HG03520 (cell line): ENCODE results near the gene ARID5B.

Source experiments
- ATAC-seq: cut with Tn5 transposase; IDR thresholded peaks from one replicate; pipeline ENCODE4 v1.9.1; 2021; ENCODE audit warnings: mild to moderate bottlenecking, moderate library complexity; ENCODE audit not compliant: unreplicated experiment

Gene ARID5B

GRCh38 chr10:62131724-62132123 lies 230.2 kb downstream of the ARID5B start:
- ATAC-seq: no peak

DNA sequence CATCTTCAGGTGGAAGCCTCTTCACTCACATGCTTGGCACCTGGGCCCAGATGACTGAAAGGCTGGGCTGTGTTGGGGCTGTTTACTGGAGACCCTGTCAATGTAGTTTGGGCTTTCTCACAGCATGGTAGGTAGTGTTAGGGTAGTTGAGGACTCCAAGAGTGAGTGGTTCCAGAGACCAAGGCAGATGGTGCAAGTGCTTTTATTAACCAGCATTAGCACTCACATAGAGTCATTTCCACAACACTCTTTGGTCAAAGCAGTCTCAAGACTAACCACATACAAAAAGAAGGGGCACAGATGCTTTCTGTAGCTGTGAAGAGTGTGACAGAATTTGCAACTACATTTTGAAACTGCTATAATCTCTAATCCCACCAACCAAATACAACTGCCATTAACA lies 232.1 kb downstream of the ARID5B start:
- ATAC-seq: peak; percentile 95

- no peak for ATAC-seq
Measured at GRCh38 chr10:62136931-62137330, 235.4 kb downstream of the ARID5B start.
